Loucy (cell line): Measurements from ENCODE around the gene BRSK2.

Experiments used
- H2AFZ ChIP-seq: fragments of 200-600 bp; sonication (generic); 2 replicates; pipeline ENCODE4 v1.6.0; 2016; ENCODE audit warnings: antibody characterized with exemption, mild to moderate bottlenecking, low read length, moderate library complexity
- H3F3A ChIP-seq: fragments of 200-600 bp; 2 replicates; pipeline ENCODE4 v1.6.0; 2016; ENCODE audit warnings: antibody characterized with exemption, low read depth, mild to moderate bottlenecking
- H3K27me3 ChIP-seq: fragments of 200-600 bp; sonication (generic); 2 replicates; pipeline ENCODE4 v1.6.1; 2014; ENCODE audit warnings: low read length, mild to moderate bottlenecking; ENCODE audit not compliant: insufficient read depth, poor library complexity, severe bottlenecking
- H3K36me3 ChIP-seq: fragments of 200-600 bp; sonication (generic); 2 replicates; pipeline ENCODE4 v1.6.1; 2016; ENCODE audit warnings: low read length; ENCODE audit not compliant: insufficient read depth
- H3K4me1 ChIP-seq: fragments of 200-600 bp; sonication (generic); 2 replicates; pipeline ENCODE4 v1.5.1; 2014; ENCODE audit warnings: low read length, mild to moderate bottlenecking; ENCODE audit not compliant: insufficient read depth, poor library complexity, severe bottlenecking
- H3K4me2 ChIP-seq: fragments of 200-600 bp; sonication (generic); 2 replicates; pipeline ENCODE4 v1.6.0; 2014; ENCODE audit warnings: antibody characterized with exemption, low read length, low read depth, mild to moderate bottlenecking; ENCODE audit not compliant: poor library complexity, severe bottlenecking
- H3K4me3 ChIP-seq: fragments of 200-600 bp; sonication (generic); 2 replicates; pipeline ENCODE4 v1.5.1; 2014; ENCODE audit warnings: low read length, mild to moderate bottlenecking, mixed read lengths; ENCODE audit not compliant: poor library complexity, severe bottlenecking
- H3K79me2 ChIP-seq: fragments of 200-600 bp; sonication (generic); 2 replicates; pipeline ENCODE4 v1.6.1; 2014; ENCODE audit warnings: low read length; ENCODE audit not compliant: insufficient read depth
- H3K9ac ChIP-seq: fragments of 200-600 bp; sonication (generic); 2 replicates; pipeline ENCODE4 v1.6.0; 2014; ENCODE audit warnings: mild to moderate bottlenecking, low read depth, low read length, moderate library complexity; ENCODE audit not compliant: poor library complexity, severe bottlenecking
- H3K9me2 ChIP-seq: fragments of 200-600 bp; sonication (generic); replicated peaks from 2 replicates; pipeline ENCODE4 v1.6.1; 2016; ENCODE audit warnings: low read depth, low read length, mixed read lengths
- H3K9me3 ChIP-seq: fragments of 200-600 bp; sonication (generic); 2 replicates; pipeline ENCODE4 v1.6.1; 2014; ENCODE audit warnings: mild to moderate bottlenecking, antibody characterized with exemption, low read length, low read depth; ENCODE audit not compliant: insufficient read depth
- H4K20me1 ChIP-seq: fragments of 200-600 bp; sonication (generic); 2 replicates; pipeline ENCODE4 v1.6.0; 2014; ENCODE audit warnings: antibody characterized with exemption, low read length, mild to moderate bottlenecking; ENCODE audit not compliant: insufficient read depth, poor library complexity, severe bottlenecking
- EZH2phosphoT487 ChIP-seq: fragments of 200-600 bp; IDR thresholded peaks from 2 replicates; pipeline ENCODE4 v1.6.1; 2018; ENCODE audit warnings: antibody characterized with exemption, mild to moderate bottlenecking, moderate library complexity, borderline replicate concordance
- TF ChIP-seq, protein P1 (sequence below): fragments of 200-600 bp; sonication (generic); conservative IDR thresholded peaks from 2 replicates; pipeline ENCODE4 v1.5.1; 2014; ENCODE audit warnings: mild to moderate bottlenecking, antibody characterized with exemption, low read length

BRSK2 gene

DNA sequence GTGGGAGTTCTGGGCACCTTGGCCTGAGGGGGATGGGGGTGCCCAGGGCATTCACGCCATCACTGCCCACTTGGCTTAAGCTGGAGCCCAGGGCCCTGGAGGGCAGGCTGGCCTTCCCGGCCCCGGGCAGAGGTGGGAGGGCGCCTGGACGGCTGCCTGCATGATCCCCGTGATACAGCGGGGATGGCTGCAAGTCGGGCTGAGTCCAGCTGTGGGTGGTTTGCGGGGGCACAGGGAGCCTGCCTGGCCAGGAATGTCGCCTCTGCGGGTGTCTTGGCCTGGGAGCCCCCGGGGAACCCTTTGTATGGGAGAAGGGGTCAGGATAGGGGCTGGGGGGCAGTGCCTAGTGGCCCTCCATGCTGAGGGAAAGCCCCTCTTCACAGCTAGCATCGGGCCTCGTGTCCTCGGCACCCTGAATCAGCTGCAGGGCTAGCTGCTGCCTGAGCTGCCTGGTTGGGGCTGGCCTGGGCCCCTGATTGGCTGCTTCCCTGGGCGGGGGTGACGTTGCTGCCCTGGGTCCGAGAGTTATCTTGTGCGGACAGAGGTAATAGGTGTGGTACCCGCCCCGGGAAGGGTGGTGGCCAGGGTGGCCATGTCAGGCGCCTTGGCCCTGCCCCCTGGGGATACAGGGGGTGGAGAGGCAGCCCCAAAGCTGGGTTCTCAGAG, 8.3 kb downstream of the BRSK2 start:
- TF ChIP-seq, protein P1, sequence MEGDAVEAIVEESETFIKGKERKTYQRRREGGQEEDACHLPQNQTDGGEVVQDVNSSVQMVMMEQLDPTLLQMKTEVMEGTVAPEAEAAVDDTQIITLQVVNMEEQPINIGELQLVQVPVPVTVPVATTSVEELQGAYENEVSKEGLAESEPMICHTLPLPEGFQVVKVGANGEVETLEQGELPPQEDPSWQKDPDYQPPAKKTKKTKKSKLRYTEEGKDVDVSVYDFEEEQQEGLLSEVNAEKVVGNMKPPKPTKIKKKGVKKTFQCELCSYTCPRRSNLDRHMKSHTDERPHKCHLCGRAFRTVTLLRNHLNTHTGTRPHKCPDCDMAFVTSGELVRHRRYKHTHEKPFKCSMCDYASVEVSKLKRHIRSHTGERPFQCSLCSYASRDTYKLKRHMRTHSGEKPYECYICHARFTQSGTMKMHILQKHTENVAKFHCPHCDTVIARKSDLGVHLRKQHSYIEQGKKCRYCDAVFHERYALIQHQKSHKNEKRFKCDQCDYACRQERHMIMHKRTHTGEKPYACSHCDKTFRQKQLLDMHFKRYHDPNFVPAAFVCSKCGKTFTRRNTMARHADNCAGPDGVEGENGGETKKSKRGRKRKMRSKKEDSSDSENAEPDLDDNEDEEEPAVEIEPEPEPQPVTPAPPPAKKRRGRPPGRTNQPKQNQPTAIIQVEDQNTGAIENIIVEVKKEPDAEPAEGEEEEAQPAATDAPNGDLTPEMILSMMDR, result no peak
- TF ChIP-seq EZH2phosphoT487, result no peak
- H2AFZ ChIP-seq, result no peak overlapping the region
- H3K27me3 ChIP-seq, result no peaks in the 10 kb centered on the region
- no peaks in the 10 kb centered on the region for H3K9me2 ChIP-seq
- H3F3A ChIP-seq, result no peaks in the 10 kb centered on the region
- no peak overlapping the region for H3K9ac ChIP-seq
- H3K9me3 ChIP-seq, result peaks cover 18% of the 10 kb centered on the region; the same call in 1 of the 2 replicates
- H3K4me1 ChIP-seq, result no peaks in the 10 kb centered on the region
- H3K4me3 ChIP-seq, result no peak overlapping the region
- no peaks in the 10 kb centered on the region for H3K36me3 ChIP-seq
- no peaks in the 10 kb centered on the region for H3K79me2 ChIP-seq
- no peaks in the 10 kb centered on the region for H4K20me1 ChIP-seq
- no peak overlapping the region for H3K4me2 ChIP-seq

DNA sequence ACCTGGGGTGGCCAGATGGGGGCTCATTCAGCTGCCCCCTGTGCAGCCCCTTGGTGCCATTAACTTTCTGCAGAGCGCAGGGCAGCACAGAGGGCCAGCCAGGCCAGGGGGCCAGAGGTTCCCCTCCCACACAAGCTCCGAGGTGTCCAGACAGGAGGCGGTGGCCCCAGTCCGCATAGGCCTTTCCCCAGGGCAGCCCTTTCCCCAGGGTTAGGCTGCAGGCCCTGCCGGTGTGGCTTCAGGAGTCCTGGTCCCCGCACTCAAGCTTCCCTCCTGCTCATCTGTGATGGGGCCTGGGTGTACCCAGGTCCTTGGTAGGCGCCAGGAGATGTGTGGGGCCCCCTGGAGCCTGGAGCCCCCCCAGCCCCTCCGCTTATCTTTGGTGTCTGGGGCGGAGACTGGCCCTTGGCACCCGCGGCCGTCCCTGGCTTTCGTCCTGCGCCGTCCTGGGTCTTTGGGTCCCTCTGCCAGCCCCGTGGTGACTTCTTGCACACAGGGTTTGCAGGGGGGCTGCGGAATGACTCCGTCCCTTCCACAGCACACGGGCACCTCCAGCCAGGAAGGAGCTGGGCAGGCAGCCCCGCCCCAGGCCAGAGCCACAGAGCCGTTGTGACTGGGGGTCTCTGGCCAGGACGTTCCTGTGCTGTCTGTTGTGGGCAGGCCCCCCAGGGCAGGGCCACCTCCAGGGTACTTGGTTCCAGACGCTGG, 8.9 kb downstream of the BRSK2 start:
- no peaks in the 10 kb centered on the region for H3K36me3 ChIP-seq
- H3K4me3 ChIP-seq, result no peak overlapping the region
- H3F3A ChIP-seq, result no peaks in the 10 kb centered on the region
- TF ChIP-seq EZH2phosphoT487, result no peak
- no peaks in the 10 kb centered on the region for H4K20me1 ChIP-seq
- H3K9me2 ChIP-seq, result no peaks in the 10 kb centered on the region
- H3K79me2 ChIP-seq, result no peaks in the 10 kb centered on the region
- no peaks in the 10 kb centered on the region for H3K27me3 ChIP-seq
- H3K4me2 ChIP-seq, result no peak overlapping the region
- peaks cover 18% of the 10 kb centered on the region; the same call in 1 of the 2 replicates for H3K9me3 ChIP-seq
- no peaks in the 10 kb centered on the region for H3K4me1 ChIP-seq
- H3K9ac ChIP-seq, result no peak overlapping the region
- no peak overlapping the region for H2AFZ ChIP-seq

DNA sequence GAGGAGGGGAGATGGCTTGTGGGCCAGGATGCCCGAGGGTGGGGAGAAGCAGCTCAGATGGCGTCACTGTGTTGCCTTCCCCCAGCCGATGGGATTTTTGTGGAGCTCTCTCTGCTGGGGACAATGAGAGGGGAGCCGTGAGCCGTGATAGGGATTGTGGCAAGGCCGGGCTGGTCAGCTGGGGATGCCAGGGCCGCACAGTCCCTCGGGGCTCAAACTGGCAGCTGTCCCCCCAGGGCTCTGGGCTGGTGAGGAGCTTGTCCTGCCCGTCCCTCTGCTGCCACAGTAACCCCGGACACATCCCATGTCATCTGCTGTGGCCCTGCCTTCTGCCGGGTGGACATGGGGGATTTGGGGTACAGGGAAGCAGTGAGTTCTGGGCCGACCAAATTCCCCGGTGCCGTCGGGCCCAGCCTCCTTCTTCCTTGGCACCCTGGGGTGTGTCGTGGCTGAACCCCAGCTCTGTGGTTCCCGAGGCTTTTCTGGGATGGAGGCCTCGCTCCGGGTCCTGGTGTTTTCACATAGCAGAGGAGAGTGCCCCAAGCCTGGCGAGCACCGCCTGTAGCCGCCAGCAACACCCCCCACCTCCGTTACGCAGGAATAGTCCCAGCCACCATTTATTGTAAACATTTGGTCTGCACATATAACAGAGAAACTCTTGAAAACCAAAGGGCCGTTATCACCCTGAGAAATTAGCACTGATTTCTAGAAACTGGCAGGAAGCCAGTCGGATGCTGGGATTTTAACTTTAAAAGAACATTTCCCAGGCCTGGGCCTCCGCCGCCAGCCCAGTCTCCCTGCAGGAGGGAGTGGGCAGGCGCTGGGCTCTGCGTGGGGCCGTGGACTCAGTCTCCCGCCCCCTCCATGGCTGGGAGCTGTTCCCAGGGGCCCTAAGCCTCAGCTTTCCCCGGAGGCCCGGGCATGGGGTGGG, 9.9 kb downstream of the BRSK2 start:
- Histone ChIP-seq H3K4me1 (no peaks in the 10 kb centered on the region), H3K79me2 (no peaks in the 10 kb centered on the region), H3K36me3 (no peaks in the 10 kb centered on the region), H3K4me3 (no peak overlapping the region), H3K9ac (no peak overlapping the region), H3F3A (no peaks in the 10 kb centered on the region), H3K9me2 (no peaks in the 10 kb centered on the region), H3K9me3 (peaks cover 18% of the 10 kb centered on the region; the same call in 1 of the 2 replicates), H3K27me3 (no peaks in the 10 kb centered on the region), H2AFZ (no peak overlapping the region), H3K4me2 (no peak overlapping the region), H4K20me1 (no peaks in the 10 kb centered on the region)
- no peak for TF ChIP-seq EZH2phosphoT487
- TF ChIP-seq, protein P1, result no peak
